ENCODE data around the gene MRGPRX4.

Gene MRGPRX4

GRCh38 chr11:18137186-18137800 lies 35.3 kb upstream of the MRGPRX4 start:
- no peak overlapping the region for H3K4me3 ChIP-seq (replicated peaks; ENCODE audit: insufficient read depth, low read length)
- no peak for DNase-seq (ENCODE audit: low read depth in 1 of 2, low spot score in 1 of 2)
- no peak for TF ChIP-seq POLR2AphosphoS5 (IDR thresholded peaks at IDR 0.05; ENCODE audit: low read depth)
- no peak for TF ChIP-seq REST (IDR thresholded peaks at IDR 0.05; ENCODE audit: insufficient replicate concordance, low read depth)
- no peak for TF ChIP-seq GABPA (IDR thresholded peaks at IDR 0.05; ENCODE audit: low read depth)
- TF ChIP-seq SPI1 (IDR thresholded peaks at IDR 0.05; ENCODE audit: borderline replicate concordance, low read depth): no peak
- no peak for TF ChIP-seq CTCF (IDR thresholded peaks at IDR 0.05; ENCODE audit: insufficient read depth, low read length)
- peaks cover 7% of the 10 kb centered on the region for H3K27me3 ChIP-seq (ENCODE audit: insufficient read depth, poor library complexity, severe bottlenecking)
- H3K27ac ChIP-seq (replicated peaks): no peak overlapping the region

GRCh38 chr11:18140145-18140544 lies 32.5 kb upstream of the MRGPRX4 start:
- no peak for DNase-seq (ENCODE audit: low read depth in 1 of 2, low spot score in 1 of 2)
- TF ChIP-seq SPI1 (IDR thresholded peaks at IDR 0.05; ENCODE audit: borderline replicate concordance, low read depth) (no peak), REST (IDR thresholded peaks at IDR 0.05; ENCODE audit: insufficient replicate concordance, low read depth) (no peak), POLR2AphosphoS5 (IDR thresholded peaks at IDR 0.05; ENCODE audit: low read depth) (no peak), CTCF (IDR thresholded peaks at IDR 0.05; ENCODE audit: insufficient read depth, low read length) (no peak), GABPA (IDR thresholded peaks at IDR 0.05; ENCODE audit: low read depth) (no peak)
- Histone ChIP-seq H3K27ac (replicated peaks) (no peak overlapping the region), H3K27me3 (ENCODE audit: insufficient read depth, poor library complexity, severe bottlenecking) (peaks cover 5% of the 10 kb centered on the region), H3K4me3 (replicated peaks; ENCODE audit: insufficient read depth, low read length) (no peak overlapping the region)

- Histone ChIP-seq H3K27me3 (ENCODE audit: insufficient read depth, poor library complexity, severe bottlenecking) (peaks cover 3% of the 10 kb centered on the region), H3K27ac (replicated peaks) (no peak overlapping the region), H3K4me3 (replicated peaks; ENCODE audit: insufficient read depth, low read length) (no peak overlapping the region)
- TF ChIP-seq POLR2AphosphoS5 (IDR thresholded peaks at IDR 0.05; ENCODE audit: low read depth) (no peak), GABPA (IDR thresholded peaks at IDR 0.05; ENCODE audit: low read depth) (no peak), REST (IDR thresholded peaks at IDR 0.05; ENCODE audit: insufficient replicate concordance, low read depth) (no peak), SPI1 (IDR thresholded peaks at IDR 0.05; ENCODE audit: borderline replicate concordance, low read depth) (no peak), CTCF (IDR thresholded peaks at IDR 0.05; ENCODE audit: insufficient read depth, low read length) (no peak)
- no peak for DNase-seq (ENCODE audit: low read depth in 1 of 2, low spot score in 1 of 2)
Observed at GRCh38 chr11:18144243-18144642, 28.4 kb upstream of the MRGPRX4 start.
